Measurements from ENCODE around the gene DNM2.
"Not testable (repeated sequence)": the region's sequence is repeated elsewhere in the genome, so short reads cannot be mapped to it uniquely, and the experiment has no call there.

Gene DNM2

DNA sequence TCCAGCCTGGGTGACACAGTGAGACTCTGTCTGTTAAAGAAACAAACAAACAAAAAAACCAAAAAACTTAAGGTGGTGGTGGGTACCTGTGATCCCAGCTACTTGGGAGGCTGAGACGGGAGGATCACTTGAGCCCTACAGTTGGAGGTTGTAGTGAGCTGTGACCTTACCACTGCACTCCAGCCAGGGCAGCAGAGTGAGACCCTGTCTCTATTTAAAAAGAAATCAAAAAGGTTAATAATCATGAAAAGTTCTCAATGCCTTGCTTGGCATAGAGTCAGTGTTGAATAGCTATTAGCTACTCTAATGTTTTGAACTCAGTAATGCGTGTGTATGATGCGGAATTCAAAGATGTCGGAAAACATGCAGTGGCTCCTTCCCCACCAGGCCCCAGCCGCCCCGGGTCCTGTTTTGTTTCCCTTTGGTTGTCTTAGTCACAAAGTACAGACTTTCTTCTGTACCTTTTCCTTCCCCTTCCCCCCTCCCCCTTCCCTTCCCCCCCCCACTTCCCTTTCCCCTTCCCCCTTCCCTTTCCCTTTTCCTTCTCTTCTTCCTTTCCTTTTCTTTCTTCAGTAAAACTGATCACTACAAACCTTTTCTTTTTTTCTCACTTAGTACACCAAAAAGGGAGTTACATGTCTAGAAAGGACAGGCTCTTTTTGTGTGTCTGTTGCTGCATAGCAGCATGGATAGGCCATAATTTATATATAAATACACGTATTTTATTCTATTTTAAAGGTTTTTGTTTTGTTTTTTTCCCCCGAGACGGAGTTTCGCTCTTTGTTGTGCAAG is 35.2 kb downstream of the DNM2 start:
- DNase-seq, result no peak

DNA sequence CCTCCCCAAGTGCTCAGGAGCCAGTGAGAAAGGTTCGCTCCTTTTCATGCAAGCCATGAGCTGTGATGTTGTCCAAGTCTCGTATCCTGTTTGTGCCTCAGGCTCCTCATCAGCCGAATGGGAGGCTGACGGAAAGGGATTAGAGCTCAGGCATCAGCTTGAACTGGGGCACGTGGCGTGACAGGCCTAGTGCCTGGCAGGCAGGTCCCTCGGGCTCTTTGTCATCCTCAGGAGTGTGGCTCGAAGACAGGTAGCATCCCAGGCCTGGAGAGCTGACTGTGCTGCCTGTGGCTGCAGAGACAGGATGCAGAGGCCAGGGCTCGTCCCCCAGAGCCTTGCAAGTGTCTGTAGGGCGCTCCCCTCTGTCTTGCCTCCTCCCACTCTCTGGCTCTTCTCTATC is 38.5 kb downstream of the DNM2 start:
- DNase-seq, result no peak

DNA sequence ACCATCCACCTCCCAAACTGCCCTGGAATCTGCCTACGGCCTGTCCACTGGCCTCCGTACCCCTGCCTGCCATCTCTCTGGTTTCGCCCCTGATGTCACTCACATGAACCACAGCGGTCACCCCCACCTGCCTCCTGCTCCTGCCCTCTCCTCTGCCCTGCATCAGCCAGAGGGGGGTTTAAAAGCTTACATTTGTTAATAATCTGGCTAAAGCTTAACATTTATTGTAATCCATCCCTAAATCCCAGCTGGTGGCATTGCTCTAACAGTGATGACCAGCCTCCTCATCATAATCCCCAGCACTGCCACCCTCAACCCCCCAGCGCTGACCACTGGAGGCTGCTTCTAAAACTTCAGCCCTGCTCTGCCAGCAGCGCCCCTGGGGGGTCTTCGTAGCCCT is 38.9 kb downstream of the DNM2 start:
- DNase-seq, result no peak

DNA sequence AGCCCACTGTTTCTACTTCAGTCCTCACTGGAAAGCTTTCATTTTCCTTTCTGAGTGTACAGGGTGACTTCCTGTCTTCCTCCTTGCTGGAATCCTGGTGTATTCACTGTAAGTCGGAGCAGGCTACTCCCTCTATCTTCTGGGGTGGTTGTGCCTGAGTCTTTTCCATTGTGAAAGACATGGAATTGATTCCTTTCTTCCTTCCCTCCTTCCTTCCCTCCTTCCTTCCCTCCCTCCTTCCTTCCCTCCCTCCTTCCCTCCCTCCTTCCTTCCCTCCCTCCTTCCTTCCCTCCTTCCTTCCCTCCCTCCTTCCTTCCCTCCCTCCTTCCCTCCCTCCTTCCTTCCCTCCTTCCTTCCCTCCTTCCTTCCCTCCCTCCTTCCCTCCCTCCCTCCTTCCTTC is 40.2 kb downstream of the DNM2 start:
- DNase-seq, result not testable (repeated sequence)

DNA sequence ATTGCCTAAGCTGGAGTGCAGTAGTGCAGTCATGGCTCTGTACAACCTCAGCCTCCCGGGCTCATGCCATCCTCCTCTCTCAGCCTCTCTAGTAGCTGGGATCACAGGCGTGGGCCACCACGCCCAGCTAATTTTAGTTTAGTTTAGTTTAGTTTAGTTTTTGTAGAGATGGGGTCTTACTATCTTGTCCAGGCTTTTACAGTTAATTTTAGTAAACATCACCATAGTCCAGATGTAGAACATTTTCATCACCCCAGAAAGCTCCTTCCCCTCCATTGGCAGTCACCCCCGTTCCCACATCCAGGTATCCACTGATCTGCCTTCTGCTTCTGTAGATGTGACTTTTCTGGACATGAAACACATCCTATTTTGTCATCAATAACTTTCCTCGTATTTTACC is 41.1 kb downstream of the DNM2 start:
- no peak for DNase-seq

DNA sequence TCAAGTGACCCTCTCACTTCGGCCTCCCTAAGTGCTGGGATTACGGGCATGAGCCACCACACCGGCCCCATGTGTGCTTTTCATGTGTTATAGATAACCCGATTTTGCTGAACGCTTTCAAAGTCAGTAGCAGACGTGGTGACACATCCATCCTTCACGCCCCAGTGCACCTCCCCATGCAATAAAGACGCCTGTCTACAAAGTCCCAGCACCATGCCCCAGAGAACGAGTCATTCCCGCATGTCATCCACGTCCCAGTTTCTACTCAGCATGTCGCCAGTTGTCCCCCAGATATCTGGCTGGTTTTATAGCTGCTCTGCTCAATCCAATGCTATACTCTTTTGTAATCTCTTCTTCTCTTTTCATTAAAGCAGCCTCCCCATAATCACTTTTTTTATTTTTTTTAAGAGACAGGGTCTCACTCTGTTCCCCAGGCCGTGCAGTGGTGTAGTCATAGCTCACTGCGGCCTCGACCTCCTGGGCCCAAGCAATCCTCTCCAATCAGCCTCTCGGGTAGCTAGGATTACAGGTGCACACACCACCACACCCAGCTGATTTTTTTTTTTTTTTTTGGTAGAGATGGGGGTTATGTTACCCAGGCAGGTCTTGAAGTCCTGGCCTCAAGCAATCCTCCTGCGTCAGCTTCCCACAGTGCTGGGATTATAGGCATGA is 42.5 kb downstream of the DNM2 start:
- DNase-seq, result no peak

DNA sequence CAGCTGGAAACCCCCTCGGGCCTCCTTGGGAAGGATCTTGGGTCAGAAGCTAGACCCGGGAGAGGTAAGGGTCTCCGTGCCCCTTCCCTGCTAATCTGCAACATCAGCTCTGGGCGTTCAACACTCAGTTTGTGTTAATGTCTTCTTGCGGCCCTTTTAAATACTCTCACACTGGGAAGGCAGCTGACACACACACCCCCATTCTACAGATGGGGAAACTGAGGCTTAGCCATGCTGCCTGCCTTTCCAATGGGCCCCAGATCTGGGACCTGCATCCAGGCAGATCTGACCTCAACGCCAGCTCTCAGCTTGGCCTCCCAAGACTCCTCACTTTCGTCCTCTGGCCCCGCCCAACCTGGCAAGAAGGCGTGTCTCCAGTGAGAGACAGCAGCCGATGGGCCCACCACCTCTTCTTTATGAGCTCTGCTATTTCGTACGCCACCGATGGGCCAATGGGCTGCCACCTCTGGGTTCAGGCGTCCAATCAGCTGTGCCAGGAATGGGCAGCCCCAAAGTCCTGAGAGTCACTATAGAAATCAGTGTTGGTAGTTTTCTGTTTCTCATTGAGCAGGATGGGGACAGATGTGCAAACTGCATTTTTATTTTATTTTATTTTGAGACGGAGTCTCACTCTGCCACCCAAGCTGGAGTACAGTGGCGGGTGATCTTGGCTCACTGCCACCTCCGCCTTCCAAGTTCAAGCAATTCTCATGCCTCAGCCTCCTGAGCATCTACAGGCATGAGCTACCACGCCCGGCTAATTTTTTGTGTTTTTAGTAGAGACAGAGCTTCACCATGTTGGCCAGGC is 43.8 kb downstream of the DNM2 start:
- DNase-seq, result no peak

DNA sequence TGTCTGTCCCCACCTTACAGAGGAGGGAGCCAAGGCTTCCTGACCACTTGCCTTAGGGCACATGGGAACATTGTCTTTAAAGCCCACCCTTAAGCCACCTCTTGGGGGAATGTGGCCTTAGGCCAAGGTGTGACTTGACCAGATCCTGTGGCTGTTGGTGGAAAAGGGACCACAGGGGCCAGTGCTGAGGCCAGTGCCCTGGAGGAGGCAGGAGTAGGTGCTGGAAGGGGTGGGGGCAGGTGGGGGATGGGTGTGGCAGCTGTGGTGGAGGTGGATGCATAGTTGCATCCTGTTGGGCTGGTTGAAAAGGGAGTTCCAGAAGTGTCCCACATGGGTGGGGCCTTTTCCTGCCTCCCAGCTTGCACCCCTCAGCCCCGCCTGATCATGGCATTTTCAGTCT is 44.8 kb downstream of the DNM2 start:
- no peak for DNase-seq

DNA sequence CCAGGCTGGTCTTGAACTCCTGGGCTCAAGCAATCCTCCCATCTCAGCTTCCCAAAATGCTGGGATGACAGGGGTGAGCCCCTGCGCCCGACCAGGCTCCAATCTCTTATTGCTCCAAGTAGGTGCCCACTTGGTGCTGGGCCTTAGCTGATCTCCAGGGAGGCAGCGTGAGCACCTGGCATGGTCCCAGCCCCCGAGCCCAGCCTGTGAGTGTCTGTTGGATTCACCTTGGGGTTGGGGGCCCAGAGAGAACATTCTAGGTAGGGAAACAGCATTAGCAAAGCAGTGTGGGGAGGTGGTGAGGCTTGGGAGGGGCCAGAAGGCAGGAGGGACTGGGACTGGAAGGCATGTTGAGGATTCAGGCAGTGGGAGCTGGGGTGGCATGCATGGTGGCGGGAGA is 45.5 kb downstream of the DNM2 start:
- DNase-seq, result no peak

DNA sequence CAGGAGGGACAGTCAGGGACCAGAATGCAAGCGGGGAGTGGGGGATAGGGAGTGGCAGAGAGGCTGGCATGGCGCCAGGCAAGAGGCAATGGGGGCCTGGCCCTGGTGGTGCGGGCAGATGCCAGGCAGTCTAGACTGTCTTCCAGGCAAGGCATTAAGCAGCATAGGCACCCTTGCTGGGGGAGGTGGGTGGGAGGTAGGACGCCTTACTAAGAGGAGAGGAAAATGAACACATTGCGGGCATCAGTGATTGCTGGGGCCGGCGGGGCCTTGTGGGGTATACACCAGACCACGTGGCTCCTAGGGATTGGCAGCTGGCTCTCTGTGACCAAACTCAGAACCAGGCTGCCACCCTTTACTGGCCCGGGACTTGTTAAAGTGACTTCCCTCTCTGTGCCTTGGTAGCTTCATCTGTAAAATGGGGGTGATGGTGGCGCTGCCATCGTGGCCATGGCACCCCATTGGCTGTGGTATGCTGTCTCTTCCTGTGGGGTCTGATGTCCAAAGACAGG is 46.0 kb downstream of the DNM2 start:
- DNase-seq, result no peak

DNA sequence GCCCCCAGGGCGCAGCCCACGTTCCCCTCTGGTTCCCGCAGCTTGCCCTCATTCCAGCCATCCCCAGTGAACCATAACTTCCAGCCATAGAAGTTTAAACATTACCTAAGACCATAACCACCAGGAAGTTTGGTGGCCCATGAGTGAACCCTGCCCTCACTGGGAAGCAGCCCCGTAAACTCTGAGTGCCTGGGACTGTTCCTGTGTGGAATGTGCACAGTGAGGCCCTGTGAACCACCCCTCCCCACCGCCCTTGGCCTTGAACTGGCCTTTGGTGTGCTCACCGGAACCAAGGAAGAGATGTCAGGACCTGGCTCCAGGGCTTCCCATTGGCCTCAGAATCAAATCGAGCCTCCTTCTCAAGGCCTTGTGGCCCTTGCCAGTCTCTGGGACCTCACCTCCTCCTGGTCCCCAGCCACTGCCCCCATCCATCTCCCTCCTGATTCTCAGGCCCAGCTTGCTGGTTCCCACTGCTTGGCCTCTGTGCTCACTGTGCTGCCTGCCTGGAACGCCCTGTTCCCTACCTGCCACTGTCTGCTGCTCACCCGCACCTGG is 46.5 kb downstream of the DNM2 start:
- DNase-seq, result no peak

DNA sequence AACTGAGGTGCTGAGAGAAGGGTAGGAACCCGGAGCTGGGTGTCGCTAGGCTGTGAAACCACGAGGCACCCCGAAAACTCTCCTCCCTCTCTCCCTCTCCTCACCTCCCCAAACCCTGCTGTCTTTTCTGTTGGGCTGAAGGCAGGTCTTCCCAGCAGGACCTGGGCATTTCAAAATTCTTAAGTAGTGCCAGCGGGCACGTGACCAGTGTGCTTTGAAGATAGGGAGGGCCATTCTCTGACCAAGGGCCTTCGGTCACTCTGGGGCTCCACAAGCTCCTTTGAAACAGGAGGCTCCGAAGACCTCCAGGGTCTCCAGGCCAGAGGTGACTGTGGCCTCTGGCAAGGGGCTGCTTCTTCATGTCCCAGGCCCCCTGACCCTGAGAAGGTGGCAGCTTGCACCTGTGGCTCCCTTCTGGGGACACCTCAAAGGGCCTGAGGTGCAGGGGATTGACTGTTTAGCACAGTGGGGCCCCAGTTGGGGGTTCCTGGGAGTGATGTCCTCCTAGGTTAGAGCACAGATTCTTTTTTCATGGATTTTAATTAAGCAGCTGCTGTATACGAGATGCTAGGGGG is 48.3 kb downstream of the DNM2 start:
- no peak for DNase-seq

DNA sequence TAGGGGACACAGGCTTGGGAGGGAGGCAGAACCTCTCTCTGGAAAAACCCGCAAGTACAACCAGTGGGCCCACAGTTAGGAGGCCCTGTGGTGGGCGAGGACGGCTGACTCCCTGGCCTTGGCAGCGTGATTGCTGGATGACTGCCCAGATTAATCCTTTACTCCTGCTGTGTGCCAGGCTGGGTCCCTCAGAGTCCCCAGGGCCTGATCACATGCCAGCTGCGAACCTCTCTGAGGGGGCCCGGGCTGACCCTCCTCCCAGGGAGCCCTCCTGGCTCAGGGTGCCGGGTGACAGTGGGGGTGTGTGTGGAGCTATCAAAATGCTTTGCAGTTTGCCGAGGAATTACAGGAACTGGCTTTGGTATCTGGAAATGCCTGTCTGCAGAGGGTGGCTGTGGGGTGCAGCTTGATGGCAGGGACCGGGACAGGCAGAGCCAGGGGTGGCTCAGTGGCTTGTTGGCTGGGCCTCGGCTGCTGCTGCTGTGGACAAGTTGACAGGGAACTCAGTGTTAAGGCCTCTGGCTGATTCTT is 48.9 kb downstream of the DNM2 start:
- DNase-seq, result no peak

DNA sequence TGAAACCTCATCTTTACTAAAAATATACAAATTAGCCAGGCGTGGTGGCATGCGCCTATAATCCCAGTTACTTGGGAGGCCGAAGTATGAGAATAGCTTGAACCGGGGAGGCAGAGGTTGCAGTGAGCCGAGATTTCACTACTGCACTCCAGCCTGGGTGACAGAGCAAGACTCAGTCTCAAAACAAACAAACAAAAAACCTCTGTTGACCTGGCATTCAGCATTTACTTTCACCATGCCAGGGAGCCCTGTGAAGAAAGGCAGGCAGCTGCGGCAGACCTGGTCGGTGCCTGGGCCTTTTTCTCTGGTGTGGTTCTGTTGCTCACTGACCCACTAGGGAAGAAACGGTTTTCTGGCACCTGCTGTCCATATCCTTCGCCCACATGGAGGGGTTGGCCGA is 49.8 kb downstream of the DNM2 start:
- DNase-seq, result no peak

DNA sequence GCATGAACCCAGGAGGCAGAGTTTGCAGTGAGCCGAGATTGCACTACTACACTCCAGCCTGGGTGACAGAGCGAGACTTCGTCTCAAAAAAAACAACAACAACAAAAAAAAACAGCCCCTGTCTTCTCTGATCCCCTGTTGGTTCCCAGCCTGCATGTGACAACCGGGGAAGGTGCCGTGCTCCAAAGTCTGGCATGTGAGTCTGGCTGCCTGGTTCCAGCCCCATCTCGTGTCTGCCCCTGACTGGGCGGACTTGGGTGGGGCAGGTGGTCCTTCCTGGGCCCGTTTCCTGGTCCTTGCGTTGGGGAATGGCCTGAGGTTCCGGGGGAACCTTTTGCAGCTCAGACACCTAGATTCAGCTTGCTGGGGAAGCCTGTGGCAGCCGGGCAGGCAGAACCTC is 50.5 kb downstream of the DNM2 start:
- DNase-seq, result no peak

DNA sequence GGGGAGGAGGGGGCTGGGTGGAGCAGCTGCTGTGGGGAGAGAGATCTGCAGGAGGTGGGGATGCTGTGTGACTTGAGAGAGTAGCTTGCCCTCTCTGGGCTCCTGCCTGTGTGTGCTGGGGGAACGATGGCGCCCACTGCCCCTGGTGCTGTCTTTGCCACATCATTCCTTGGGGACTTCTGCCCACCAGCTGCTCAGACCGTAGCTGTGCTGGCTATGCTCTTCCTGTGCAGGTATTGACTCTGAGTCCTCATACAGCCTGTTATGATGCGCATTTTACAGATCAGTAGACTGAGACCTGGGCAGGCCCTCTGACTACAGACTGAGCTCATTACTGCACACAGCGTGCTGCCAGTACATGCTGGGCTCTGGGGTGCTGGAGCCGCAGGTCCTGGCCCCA is 51.1 kb downstream of the DNM2 start:
- DNase-seq, result no peak

DNA sequence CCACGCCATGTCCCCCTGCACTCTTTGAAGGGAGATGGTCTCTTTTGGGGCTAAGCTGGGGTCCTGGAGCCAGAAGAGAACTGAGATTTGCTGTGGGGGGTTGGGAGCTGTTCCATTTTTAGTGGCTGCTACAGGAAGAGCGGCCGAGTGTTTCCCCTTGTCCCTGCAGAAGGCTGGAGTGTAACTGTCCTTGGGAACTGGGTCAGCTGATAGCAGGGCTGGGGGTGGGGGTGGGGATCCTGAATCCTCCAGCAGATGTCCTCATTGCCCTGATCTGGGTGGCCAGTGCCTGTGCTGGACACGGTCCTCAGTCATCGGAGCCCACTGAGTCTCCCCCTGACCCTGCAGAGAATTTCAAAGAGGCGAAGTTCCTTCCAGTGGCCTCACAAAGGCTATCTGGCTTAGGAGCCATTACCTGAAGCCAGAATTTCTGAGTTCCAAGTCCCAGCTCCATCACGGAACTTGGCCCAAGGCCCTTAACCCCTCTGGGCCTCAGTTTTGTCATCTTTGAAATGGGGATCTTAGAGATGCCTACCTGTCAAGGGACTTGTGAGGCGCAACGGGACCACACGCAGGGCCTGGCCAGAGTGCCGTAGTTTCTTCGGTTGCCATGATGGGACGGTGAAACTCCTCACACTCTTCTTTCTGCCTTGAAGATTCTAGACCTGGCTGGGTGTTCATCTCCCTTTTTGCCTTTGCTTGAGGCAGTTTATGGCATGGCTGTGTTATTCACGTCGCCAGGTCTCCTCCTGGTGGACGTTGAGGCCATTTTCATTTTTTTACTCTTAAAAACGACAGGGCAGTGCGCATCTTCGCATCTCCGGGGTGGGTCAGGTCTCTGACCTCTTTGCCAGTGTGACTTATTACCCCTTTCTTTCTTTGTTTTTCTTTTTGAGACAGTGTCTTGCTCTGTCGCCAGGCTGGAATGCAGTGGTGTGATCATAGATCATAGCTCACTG is 51.9 kb downstream of the DNM2 start:
- no peak for DNase-seq

DNA sequence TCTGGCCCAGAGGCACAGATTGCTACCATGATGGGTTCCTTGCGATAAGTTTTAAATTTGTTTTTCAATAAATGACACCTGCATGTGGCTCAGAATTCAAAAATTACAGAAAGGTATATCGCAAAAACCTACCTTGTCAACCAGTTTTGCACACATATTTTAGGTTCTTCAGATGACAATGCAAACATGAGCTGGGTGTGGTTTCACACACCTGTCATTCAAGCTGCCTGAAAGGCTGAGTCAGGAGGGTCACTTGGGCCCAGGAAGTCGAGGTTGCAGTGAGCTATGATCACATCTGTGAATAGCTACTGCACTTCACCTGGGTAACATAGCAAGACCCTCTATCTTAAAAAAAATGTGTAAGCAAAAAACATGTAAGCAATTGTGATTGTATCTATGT is 56.1 kb downstream of the DNM2 start:
- no peak for DNase-seq

DNA sequence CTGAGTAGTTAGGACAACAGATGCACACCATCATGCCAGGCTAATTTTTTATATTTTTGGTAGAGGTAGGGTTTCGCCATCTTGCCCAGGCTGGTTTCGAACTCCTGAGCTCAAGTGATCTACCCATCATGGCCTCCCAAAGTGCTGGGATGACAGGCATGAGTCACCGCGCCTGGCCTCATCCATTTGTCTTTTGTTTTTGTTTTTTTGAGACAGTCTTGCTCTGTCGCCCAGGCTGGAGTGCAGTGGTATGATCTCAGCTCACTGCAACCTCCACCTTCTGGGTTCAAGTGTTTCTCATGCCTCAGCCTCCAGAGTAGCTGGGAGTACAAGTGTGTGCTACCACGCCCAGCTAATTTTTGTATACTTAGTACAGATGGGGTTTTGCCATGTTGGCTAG is 57.0 kb downstream of the DNM2 start:
- no peak for DNase-seq

DNA sequence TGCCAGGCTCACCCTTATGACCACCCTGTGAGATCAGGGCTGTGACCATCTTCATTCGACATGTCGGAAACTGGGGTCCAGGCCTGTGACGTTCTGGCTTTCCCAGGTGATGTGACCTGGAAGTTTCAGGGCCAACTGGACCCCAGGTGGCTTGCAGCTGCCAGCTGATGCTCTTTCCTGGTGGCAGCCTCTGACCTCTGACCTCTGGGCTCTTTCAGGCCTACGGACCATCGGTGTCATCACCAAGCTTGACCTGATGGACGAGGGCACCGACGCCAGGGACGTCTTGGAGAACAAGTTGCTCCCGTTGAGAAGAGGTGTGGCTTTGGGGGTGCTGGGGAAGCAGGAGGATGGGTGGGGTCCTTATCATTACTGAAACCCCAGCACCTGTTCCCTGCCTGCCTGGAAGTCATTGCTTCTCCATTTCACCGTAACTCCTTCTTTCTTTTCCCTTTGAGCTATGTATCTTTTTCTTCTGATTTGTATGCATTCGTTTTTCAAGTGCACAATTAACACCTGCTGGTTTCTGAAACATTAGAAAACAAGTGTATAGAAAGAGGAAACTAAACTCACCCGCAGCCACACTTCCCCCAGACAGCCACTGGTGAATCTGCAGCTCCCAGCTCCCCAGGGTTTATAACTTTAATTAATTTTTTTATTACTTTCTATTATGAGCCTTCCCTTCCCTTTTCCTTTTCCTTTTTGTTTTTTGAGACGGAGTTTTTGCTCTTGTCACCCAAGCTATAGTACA is 59.2 kb downstream of the DNM2 start:
- DNase-seq, result no peak

DNA sequence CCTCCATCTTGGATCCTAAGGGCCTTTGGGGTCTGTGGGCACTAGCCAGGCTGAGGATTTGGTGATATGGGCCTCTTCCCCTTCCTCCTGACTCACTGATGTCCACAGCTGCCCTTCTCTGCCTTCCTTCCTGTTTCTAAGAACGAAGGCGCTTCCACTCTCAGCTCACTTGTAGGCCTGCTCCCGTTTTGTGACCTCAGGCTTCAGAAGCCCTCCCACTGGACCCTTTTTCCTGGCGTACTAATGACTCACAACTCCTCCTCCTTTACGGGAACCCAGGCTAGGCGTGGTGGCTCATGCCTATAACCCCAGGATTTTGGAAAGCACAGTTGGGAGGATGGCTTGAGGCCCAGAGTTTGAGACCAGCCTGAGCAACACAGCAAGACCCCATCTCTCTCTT is 62.5 kb downstream of the DNM2 start:
- DNase-seq, result no peak
